GM12878 (cell line): ENCODE data around the gene MDM4. TPM values are rescaled to one million over a fixed set of nuclear protein-coding genes. Genes with fewer than 3 reads are reported as not detected.

Experiments
- ATAC-seq: fragments of 200-7000 bp; cut with Tn5 transposase; 3 replicates; pipeline ENCODE4 v1.9.1; 2020; ENCODE audit warnings: mild to moderate bottlenecking, moderate library complexity
- BruUV-seq: library from RNA; stranded (reverse); fragments of 400-500 nt; replicated peaks from 2 replicates; lab custom pipeline; 2021; lab: Mats Ljungman, UMichigan
- CTCF ChIA-PET: fragments of 300-600 bp; sonication (Branson Sonifier 250); formaldehyde crosslinking; extraction: SDS; loops from one replicate; lab custom pipeline; 2021; ENCODE audit warnings: inconsistent platforms; lab: Yijun Ruan, JAX
- POLR2A ChIA-PET: fragments of 350-600 bp; formaldehyde crosslinking; extraction: SDS; loops from one replicate; lab custom pipeline; 2021; ENCODE audit warnings: inconsistent platforms; lab: Charles Lee
- RAD21 ChIA-PET: fragments of 300-600 bp; sonication (Branson Sonifier 250); formaldehyde crosslinking; loops from one replicate; lab custom pipeline; 2023; ENCODE audit warnings: antibody characterized with exemption; ENCODE audit not compliant: unreplicated experiment; lab: Charles Lee
- SMC1A ChIA-PET: fragments of 300-600 bp; sonication (Branson Sonifier 250); formaldehyde crosslinking; loops from one replicate; lab custom pipeline; 2023; ENCODE audit not compliant: unreplicated experiment, uncharacterized antibody; lab: Charles Lee
- DNase-seq: peaks from one replicate; pipeline ENCODE4 v3.0.0-alpha.2; 2011; ENCODE audit warnings: low read depth, low spot score
- FAIRE-seq: peaks from 3 replicates; lab custom pipeline; 2011; peaks lifted over from hg19 to GRCh38; lab: Jason Lieb, UNC
- H2AFZ ChIP-seq: 2 replicates; pipeline ENCODE4 v1.6.0; 2011; ENCODE audit warnings: low read depth, low read length, control low read depth; ENCODE audit not compliant: control insufficient read depth
- H3K27ac ChIP-seq: 2 replicates; pipeline ENCODE4 v1.5.1; 2011; ENCODE audit warnings: control low read depth; ENCODE audit not compliant: control insufficient read depth, insufficient read depth
- H3K27me3 ChIP-seq, 2 experiments: replicated peaks in 1 of 2; 2 replicates each; pipeline versions ENCODE4 v1.6.0 to v1.6.1; 2011; ENCODE audit warnings: low read length in 1 of 2; ENCODE audit not compliant: control insufficient read depth in 2 of 2, insufficient read depth in 2 of 2
- H3K36me3 ChIP-seq, 2 experiments: 2 replicates each; pipeline ENCODE4 v1.5.1; 2011; ENCODE audit warnings: low read length in 1 of 2; ENCODE audit not compliant: control insufficient read depth in 2 of 2, insufficient read depth in 2 of 2
- H3K4me1 ChIP-seq: 2 replicates; pipeline ENCODE4 v1.6.1; 2011; ENCODE audit warnings: mild to moderate bottlenecking, low read length, moderate library complexity, mixed read lengths; ENCODE audit not compliant: control insufficient read depth, insufficient read depth
- H3K4me2 ChIP-seq: 2 replicates; pipeline ENCODE4 v1.6.0; 2011; ENCODE audit warnings: control low read depth; ENCODE audit not compliant: control insufficient read depth, insufficient read depth
- H3K4me3 ChIP-seq: fragments of 200-600 bp; sonication (generic); 2 replicates; pipeline ENCODE4 v1.5.1; 2016
- H3K79me2 ChIP-seq: 2 replicates; pipeline ENCODE4 v1.6.0; 2011; ENCODE audit warnings: low read length; ENCODE audit not compliant: control insufficient read depth, insufficient read depth
- H3K9ac ChIP-seq: 2 replicates; pipeline ENCODE4 v1.8.0; 2011; ENCODE audit warnings: low read length, control low read depth, mixed read lengths; ENCODE audit not compliant: control insufficient read depth, insufficient read depth
- H3K9me3 ChIP-seq: replicated peaks from 3 replicates; pipeline ENCODE4 v1.5.1; 2011; ENCODE audit warnings: mild to moderate bottlenecking, low read length; ENCODE audit not compliant: control insufficient read depth, insufficient read depth
- H4K20me1 ChIP-seq: 2 replicates; pipeline ENCODE4 v1.6.0; 2011; ENCODE audit not compliant: control insufficient read depth, insufficient read depth
- BACH1 ChIP-seq: fragments of 450-650 bp; IDR thresholded peaks from 2 replicates; pipeline ENCODE4 v1.6.1; 2017; ENCODE audit warnings: mild to moderate bottlenecking, borderline replicate concordance
- EP300 ChIP-seq, 2 experiments: fragments of 150-350 bp in 1 of 2; IDR thresholded peaks; 2 replicates each; pipeline ENCODE4 v1.6.1; 2011 to 2012; ENCODE audit warnings: low read depth in 2 of 2, low read length in 2 of 2, borderline replicate concordance in 1 of 2, improper control_type of control experiment in 1 of 2, inconsistent platforms in 1 of 2; ENCODE audit not compliant: control insufficient read depth in 1 of 2
- JUNB ChIP-seq: IDR thresholded peaks from 2 replicates; pipeline ENCODE4 v1.6.1; 2016; ENCODE audit warnings: antibody characterized with exemption, mild to moderate bottlenecking
- MEF2A ChIP-seq: IDR thresholded peaks from 2 replicates; pipeline ENCODE4 v1.6.1; 2011; ENCODE audit warnings: low read depth, mild to moderate bottlenecking, low read length, moderate library complexity; ENCODE audit not compliant: insufficient read depth
- POLR2AphosphoS2 ChIP-seq: IDR thresholded peaks from 2 replicates; pipeline ENCODE4 v1.6.1; 2011; ENCODE audit warnings: low read depth, mild to moderate bottlenecking, low read length, improper control_type of control experiment, moderate library complexity
- RAD21 ChIP-seq: IDR thresholded peaks from 2 replicates; pipeline ENCODE4 v1.6.1; 2011; ENCODE audit warnings: mild to moderate bottlenecking, low read depth, low read length, moderate library complexity; ENCODE audit not compliant: insufficient read depth
- TBL1XR1 ChIP-seq: IDR thresholded peaks from 2 replicates; pipeline ENCODE4 v1.6.1; 2012; ENCODE audit warnings: low read depth, low read length, improper control_type of control experiment
- TCF12 ChIP-seq: IDR thresholded peaks from 2 replicates; pipeline ENCODE4 v1.6.1; 2011; ENCODE audit warnings: low read depth, mild to moderate bottlenecking, low read length
- ZNF24 ChIP-seq: fragments of 450-650 bp; IDR thresholded peaks from 2 replicates; pipeline ENCODE4 v1.6.1; 2017; ENCODE audit warnings: antibody characterized with exemption, mild to moderate bottlenecking
- WGBS: methylation state at CpG from one replicate; pipeline ENCODE4 v1.1.6; 2016; ENCODE audit warnings: low lambda C conversion rate; ENCODE audit not compliant: insufficient replicate concordance, insufficient coverage; ENCODE audit errors: missing lambda C conversion rate; 5-methylcytosine and 5-hydroxymethylcytosine counted together
- in situ Hi-C: fragments of 300-500 bp; cut with MboI; formaldehyde crosslinking; loops from 9 replicates; pipeline ENCODE4 v1.14.3; 2018; ENCODE audit warnings: mixed read lengths
- intact Hi-C: fragments of 100-400 bp; cut with micrococcal nuclease; formaldehyde crosslinking; loops from one replicate; pipeline ENCODE4 v1.14.2; 2022; ENCODE audit not compliant: unreplicated experiment
- polyA plus RNA-seq, 11 experiments: library from polyadenylated mRNA; depleted of rRNA in 4 of 11; unstranded in 6 of 11; stranded (reverse) in 5 of 11; fragments of >200 nt; fragmentation: Nextera tagmentation in 4 of 11; fragmentation: Illumina TruSeq in 1 of 11; extraction: Ambion mirVana in 4 of 11; extraction: Trizol in 1 of 11; gene quantifications; 1 replicate in 1 of 11; 2 replicates in 10 of 11; pipeline versions ENCODE4 v1.2.1 to v1.2.3, GENCODE V29; 2011 to 2016; ENCODE audit warnings: inconsistent platforms in 2 of 11, missing spikeins in 2 of 11, low read depth in 1 of 11
- total RNA-seq, 4 experiments: library from RNA; depleted of rRNA in 3 of 4; stranded (reverse); fragments of >200 nt in 3 of 4; fragmentation: Illumina TruSeq in 1 of 4; extraction: Trizol in 1 of 4; gene quantifications; 2 replicates each; pipeline versions ENCODE4 v1.2.1 to v1.2.3, GENCODE V29; 2013 to 2021
- TF ChIP-seq, protein P1 (sequence below): IDR thresholded peaks from 2 replicates; pipeline ENCODE4 v1.6.1; 2012; ENCODE audit warnings: low read depth, low read length, improper control_type of control experiment
- TF ChIP-seq, protein P2 (sequence below): fragments of 450-650 bp; IDR thresholded peaks from 2 replicates; pipeline ENCODE4 v1.6.1; 2017; ENCODE audit warnings: mild to moderate bottlenecking, moderate library complexity
- TF ChIP-seq, protein P3 (sequence below): fragments of 450-650 bp; IDR thresholded peaks from 2 replicates; pipeline ENCODE4 v1.6.1; 2017; ENCODE audit warnings: mild to moderate bottlenecking, low read depth, inconsistent platforms; ENCODE audit not compliant: poor library complexity, severe bottlenecking

MDM4 gene
- total and polyA plus RNA-seq, 10 of the 15 experiments (the other 5 are each of a cell fraction or from before 2014, with no cell fraction given) = 2.5 to 74.4 (median 22.7) TPM

DNA sequence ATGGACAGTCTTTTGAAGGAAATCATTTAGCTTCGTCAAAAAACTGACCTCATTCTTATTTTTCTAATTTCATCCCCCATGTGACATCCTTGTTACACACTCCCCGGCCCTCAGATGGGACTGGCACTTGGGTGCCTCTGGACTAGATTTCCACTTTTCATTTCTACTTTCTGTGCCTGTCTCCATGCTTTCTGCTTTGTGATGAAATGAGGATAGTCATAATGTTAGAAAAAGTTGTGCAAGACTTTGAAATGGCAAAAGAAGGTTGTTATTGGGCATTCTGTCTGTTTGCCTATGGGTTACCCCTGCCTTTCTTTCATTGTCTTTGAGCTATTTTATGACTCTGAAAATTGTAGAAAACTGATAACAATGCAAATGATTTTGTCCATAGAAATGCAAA is 54.9 kb downstream of the MDM4 start (continued):
- TF ChIP-seq EP300 (IDR thresholded peaks at IDR 0.05; ENCODE audit: borderline replicate concordance in 1 of 2, control insufficient read depth in 1 of 2, low read depth in 2 of 2, low read length in 2 of 2) (no peak), POLR2AphosphoS2 (no peak), TBL1XR1 (no peak), ZNF24 (no peak)
- TF ChIP-seq, protein P1, sequence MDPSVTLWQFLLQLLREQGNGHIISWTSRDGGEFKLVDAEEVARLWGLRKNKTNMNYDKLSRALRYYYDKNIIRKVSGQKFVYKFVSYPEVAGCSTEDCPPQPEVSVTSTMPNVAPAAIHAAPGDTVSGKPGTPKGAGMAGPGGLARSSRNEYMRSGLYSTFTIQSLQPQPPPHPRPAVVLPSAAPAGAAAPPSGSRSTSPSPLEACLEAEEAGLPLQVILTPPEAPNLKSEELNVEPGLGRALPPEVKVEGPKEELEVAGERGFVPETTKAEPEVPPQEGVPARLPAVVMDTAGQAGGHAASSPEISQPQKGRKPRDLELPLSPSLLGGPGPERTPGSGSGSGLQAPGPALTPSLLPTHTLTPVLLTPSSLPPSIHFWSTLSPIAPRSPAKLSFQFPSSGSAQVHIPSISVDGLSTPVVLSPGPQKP = no peak

DNA sequence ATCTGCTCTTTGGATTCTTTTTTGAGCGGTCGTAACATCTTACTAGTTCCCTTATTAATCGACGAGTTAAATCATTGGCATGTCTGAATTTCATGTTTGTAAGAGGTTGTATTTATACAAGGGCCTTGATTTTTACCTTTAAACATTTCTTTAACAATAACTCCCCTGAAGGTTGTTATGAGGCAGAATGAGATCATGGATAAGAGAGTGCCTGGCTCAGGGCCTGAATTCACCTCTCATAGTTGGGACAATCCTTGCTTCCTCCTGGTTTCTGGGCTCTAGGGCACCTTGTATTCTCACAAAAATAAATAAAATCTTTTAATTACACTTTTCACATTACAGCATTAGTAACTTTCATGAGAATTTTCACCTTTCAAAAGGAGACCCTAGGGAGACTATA is 55.4 kb downstream of the MDM4 start:
- CTCF ChIA-PET = interaction anchor here (11.0 kb wide), 1 partner anchor 234 kb away, joined by 279 read pairs; no protein-coding TSS in a partner anchor
- 97% methylated on average over 4 of the region's 4 CpGs for WGBS
- SMC1A ChIA-PET = interaction anchor here (1.3 to 8.3 kb wide), 2 partner anchors 191 to 235 kb away, joined by 8 to 85 read pairs; no protein-coding TSS in a partner anchor
- DNase-seq (no peak), FAIRE-seq (no peak), ATAC-seq (no peak)
- Histone ChIP-seq H4K20me1 (no peaks in the 10 kb centered on the region), H3K4me2 (no peak overlapping the region), H3K27me3 (no peaks in the 10 kb centered on the region), H3K79me2 (no peaks in the 10 kb centered on the region), H3K4me3 (no peak overlapping the region), H3K4me1 (no peaks in the 10 kb centered on the region), H2AFZ (no peak overlapping the region), H3K9me3 (no peaks in the 10 kb centered on the region), H3K9ac (no peak overlapping the region), H3K27ac (no peak overlapping the region), H3K36me3 (peaks cover 0 to 10% of the 10 kb centered on the region in 2 experiments; a peak in 2 of 4 replicates)
- TF ChIP-seq JUNB (no peak), MEF2A (no peak), BACH1 (no peak), RAD21 (no peak), TCF12 (no peak)
- TF ChIP-seq, protein P2, sequence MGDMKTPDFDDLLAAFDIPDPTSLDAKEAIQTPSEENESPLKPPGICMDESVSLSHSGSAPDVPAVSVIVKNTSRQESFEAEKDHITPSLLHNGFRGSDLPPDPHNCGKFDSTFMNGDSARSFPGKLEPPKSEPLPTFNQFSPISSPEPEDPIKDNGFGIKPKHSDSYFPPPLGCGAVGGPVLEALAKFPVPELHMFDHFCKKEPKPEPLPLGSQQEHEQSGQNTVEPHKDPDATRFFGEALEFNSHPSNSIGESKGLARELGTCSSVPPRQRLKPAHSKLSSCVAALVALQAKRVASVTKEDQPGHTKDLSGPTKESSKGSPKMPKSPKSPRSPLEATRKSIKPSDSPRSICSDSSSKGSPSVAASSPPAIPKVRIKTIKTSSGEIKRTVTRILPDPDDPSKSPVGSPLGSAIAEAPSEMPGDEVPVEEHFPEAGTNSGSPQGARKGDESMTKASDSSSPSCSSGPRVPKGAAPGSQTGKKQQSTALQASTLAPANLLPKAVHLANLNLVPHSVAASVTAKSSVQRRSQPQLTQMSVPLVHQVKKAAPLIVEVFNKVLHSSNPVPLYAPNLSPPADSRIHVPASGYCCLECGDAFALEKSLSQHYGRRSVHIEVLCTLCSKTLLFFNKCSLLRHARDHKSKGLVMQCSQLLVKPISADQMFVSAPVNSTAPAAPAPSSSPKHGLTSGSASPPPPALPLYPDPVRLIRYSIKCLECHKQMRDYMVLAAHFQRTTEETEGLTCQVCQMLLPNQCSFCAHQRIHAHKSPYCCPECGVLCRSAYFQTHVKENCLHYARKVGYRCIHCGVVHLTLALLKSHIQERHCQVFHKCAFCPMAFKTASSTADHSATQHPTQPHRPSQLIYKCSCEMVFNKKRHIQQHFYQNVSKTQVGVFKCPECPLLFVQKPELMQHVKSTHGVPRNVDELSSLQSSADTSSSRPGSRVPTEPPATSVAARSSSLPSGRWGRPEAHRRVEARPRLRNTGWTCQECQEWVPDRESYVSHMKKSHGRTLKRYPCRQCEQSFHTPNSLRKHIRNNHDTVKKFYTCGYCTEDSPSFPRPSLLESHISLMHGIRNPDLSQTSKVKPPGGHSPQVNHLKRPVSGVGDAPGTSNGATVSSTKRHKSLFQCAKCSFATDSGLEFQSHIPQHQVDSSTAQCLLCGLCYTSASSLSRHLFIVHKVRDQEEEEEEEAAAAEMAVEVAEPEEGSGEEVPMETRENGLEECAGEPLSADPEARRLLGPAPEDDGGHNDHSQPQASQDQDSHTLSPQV = no peak
- TF ChIP-seq, protein P3, sequence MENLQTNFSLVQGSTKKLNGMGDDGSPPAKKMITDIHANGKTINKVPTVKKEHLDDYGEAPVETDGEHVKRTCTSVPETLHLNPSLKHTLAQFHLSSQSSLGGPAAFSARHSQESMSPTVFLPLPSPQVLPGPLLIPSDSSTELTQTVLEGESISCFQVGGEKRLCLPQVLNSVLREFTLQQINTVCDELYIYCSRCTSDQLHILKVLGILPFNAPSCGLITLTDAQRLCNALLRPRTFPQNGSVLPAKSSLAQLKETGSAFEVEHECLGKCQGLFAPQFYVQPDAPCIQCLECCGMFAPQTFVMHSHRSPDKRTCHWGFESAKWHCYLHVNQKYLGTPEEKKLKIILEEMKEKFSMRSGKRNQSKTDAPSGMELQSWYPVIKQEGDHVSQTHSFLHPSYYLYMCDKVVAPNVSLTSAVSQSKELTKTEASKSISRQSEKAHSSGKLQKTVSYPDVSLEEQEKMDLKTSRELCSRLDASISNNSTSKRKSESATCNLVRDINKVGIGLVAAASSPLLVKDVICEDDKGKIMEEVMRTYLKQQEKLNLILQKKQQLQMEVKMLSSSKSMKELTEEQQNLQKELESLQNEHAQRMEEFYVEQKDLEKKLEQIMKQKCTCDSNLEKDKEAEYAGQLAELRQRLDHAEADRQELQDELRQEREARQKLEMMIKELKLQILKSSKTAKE = no peak
- no TSS peak for BruUV-seq
- POLR2A ChIA-PET = no interaction called here
- intact Hi-C loops (no loop called here), in situ Hi-C loops (no loop called here)
- RAD21 ChIA-PET = interaction anchor here (1.6 kb wide), 1 partner anchor 235 kb away, joined by 3 read pairs; no protein-coding TSS in a partner anchor
